A549 (cell line): ENCODE data around the gene SIVA1. TPM values are rescaled to one million over a fixed set of nuclear protein-coding genes. Genes with fewer than 3 reads are reported as not detected.

Experiments
- ATAC-seq, 2 experiments: fragments of 200-7000 bp in 1 of 2; fragments of >200 bp in 1 of 2; cut with Nextera tagmentation in 1 of 2; cut with Tn5 transposase in 1 of 2; 3 replicates each; pipeline versions ENCODE4 v1.8.0 to v1.9.1; 2018 to 2020; ENCODE audit warnings: mild to moderate bottlenecking in 1 of 2, moderate library complexity in 1 of 2
- CTCF ChIA-PET: fragments of 300-600 bp; sonication (Branson Sonifier 250); formaldehyde crosslinking; extraction: SDS; loops from one replicate; lab custom pipeline; 2021; ENCODE audit warnings: antibody characterized with exemption, inconsistent platforms; lab: Yijun Ruan, JAX
- POLR2A ChIA-PET: fragments of 350-600 bp; formaldehyde crosslinking; extraction: SDS; loops from one replicate; lab custom pipeline; 2021; ENCODE audit warnings: antibody characterized with exemption, inconsistent platforms; lab: Yijun Ruan, JAX
- DNase-seq, 2 experiments: peaks; one replicate each; pipeline versions ENCODE4 v3.0.0 to v3.0.0-alpha.2; 2011 to 2016; ENCODE audit warnings: low read depth in 1 of 2, low spot score in 1 of 2
- FAIRE-seq: peaks from 2 replicates; lab custom pipeline; 2011; peaks lifted over from hg19 to GRCh38; lab: Jason Lieb, UNC
- H3K27ac ChIP-seq, 2 experiments: fragments of >200 bp; sonication (Bioruptor Twin); formaldehyde crosslinking; 3 replicates each; pipeline ENCODE4 v1.5.1; 2016 to 2017
- H3K4me1 ChIP-seq: fragments of >200 bp; sonication (Bioruptor Twin); formaldehyde crosslinking; 3 replicates; pipeline ENCODE4 v1.6.1; 2016
- H3K4me2 ChIP-seq: fragments of >200 bp; sonication (Bioruptor Twin); formaldehyde crosslinking; 3 replicates; pipeline ENCODE4 v1.6.1; 2016
- H3K4me3 ChIP-seq: fragments of >200 bp; sonication (Bioruptor Twin); formaldehyde crosslinking; 3 replicates; pipeline ENCODE4 v1.5.1; 2016
- H3K9me3 ChIP-seq: fragments of >200 bp; sonication (Bioruptor Twin); formaldehyde crosslinking; 3 replicates; pipeline ENCODE4 v1.6.1; 2016
- CBX8 ChIP-seq: fragments of 200-600 bp; sonication (generic); IDR thresholded peaks from 2 replicates; pipeline ENCODE4 v1.6.1; 2016
- EP300 ChIP-seq, 2 experiments: fragments of >200 bp; sonication (Bioruptor Twin); formaldehyde crosslinking; IDR thresholded peaks; 2 replicates in 1 of 2; 3 replicates in 1 of 2; pipeline ENCODE4 v1.6.1; 2016 to 2017
- FOXS1 ChIP-seq: fragments of 250-450 bp; sonication (Bioruptor Pico); IDR thresholded peaks from 2 replicates; pipeline ENCODE4 v1.5.0; 2020; ENCODE audit warnings: mild to moderate bottlenecking, moderate library complexity
- HDAC2 ChIP-seq: fragments of 200-600 bp; sonication (generic); IDR thresholded peaks from 2 replicates; pipeline ENCODE4 v1.6.1; 2016
- HOXA7 ChIP-seq: fragments of 250-450 bp; sonication (Bioruptor Pico); IDR thresholded peaks from 2 replicates; pipeline ENCODE4 v1.5.0; 2020; ENCODE audit warnings: mild to moderate bottlenecking, moderate library complexity
- HOXB13 ChIP-seq: fragments of 250-450 bp; sonication (Bioruptor Pico); IDR thresholded peaks from 2 replicates; pipeline ENCODE4 v1.5.0; 2020; ENCODE audit warnings: low read depth, mild to moderate bottlenecking, moderate library complexity
- HOXB5 ChIP-seq: fragments of 250-450 bp; sonication (Bioruptor Pico); IDR thresholded peaks from 2 replicates; pipeline ENCODE4 v1.5.0; 2020; ENCODE audit warnings: mild to moderate bottlenecking, moderate library complexity
- KDM5A ChIP-seq: fragments of 200-600 bp; sonication (generic); IDR thresholded peaks from 2 replicates; pipeline ENCODE4 v1.6.1; 2016; ENCODE audit warnings: antibody characterized with exemption, mild to moderate bottlenecking
- MAZ ChIP-seq: fragments of 150-350 bp; IDR thresholded peaks from 2 replicates; pipeline ENCODE4 v1.6.1; 2014; ENCODE audit warnings: antibody characterized with exemption, low read depth, low read length, borderline replicate concordance
- NPAS2 ChIP-seq: fragments of 250-450 bp; sonication (Bioruptor Pico); IDR thresholded peaks from 2 replicates; pipeline ENCODE4 v1.8.0; 2022; ENCODE audit warnings: mild to moderate bottlenecking, moderate library complexity, borderline replicate concordance
- PHF8 ChIP-seq: fragments of 200-600 bp; sonication (generic); IDR thresholded peaks from 2 replicates; pipeline ENCODE4 v1.6.1; 2016; ENCODE audit warnings: low read depth, mild to moderate bottlenecking, antibody characterized with exemption, moderate library complexity, borderline replicate concordance
- RCOR1 ChIP-seq: fragments of 150-350 bp; IDR thresholded peaks from 2 replicates; pipeline ENCODE4 v1.6.1; 2014; ENCODE audit warnings: antibody characterized with exemption, low read length, low read depth
- TP53 ChIP-seq: fragments of 250-450 bp; sonication (Bioruptor Pico); IDR thresholded peaks from 2 replicates; pipeline ENCODE4 v1.5.0; 2021; ENCODE audit warnings: mild to moderate bottlenecking, moderate library complexity
- ZC3H11A ChIP-seq: fragments of 450-650 bp; IDR thresholded peaks from 2 replicates; pipeline ENCODE4 v1.6.1; 2014; ENCODE audit warnings: antibody characterized with exemption, mild to moderate bottlenecking
- ZFP36 ChIP-seq: fragments of 450-650 bp; IDR thresholded peaks from 2 replicates; pipeline ENCODE4 v1.6.1; 2014; ENCODE audit warnings: borderline replicate concordance; ENCODE audit not compliant: partially characterized antibody
- ZSCAN20 ChIP-seq: fragments of 250-450 bp; sonication (Bioruptor Pico); IDR thresholded peaks from 2 replicates; pipeline ENCODE4 v1.8.0; 2022; ENCODE audit warnings: mild to moderate bottlenecking, moderate library complexity
- WGBS: methylation state at CpG from one replicate; pipeline ENCODE4 v1.1.6; 2017; ENCODE audit errors: missing lambda C conversion rate; 5-methylcytosine and 5-hydroxymethylcytosine counted together
- polyA plus RNA-seq, 4 experiments: library from polyadenylated mRNA; depleted of rRNA in 3 of 4; stranded (reverse); fragments of >200 nt; fragmentation: RNase III in 1 of 4; extraction: RNeasy Plus Mini Kit Qiagen cat#74134 plus additional on column Dnase treatment in 1 of 4; gene quantifications; 2 replicates in 3 of 4; 3 replicates in 1 of 4; pipeline ENCODE4 v1.2.3, GENCODE V29; 2011 to 2017
- TF ChIP-seq, protein P1 (sequence below): fragments of >200 bp; sonication (Bioruptor Twin); formaldehyde crosslinking; IDR thresholded peaks from 2 replicates; pipeline ENCODE4 v1.6.1; 2016
- TF ChIP-seq, protein P2 (sequence below): fragments of 200-600 bp; sonication (generic); IDR thresholded peaks from 2 replicates; pipeline ENCODE4 v1.6.1; 2016; ENCODE audit warnings: antibody characterized with exemption, mild to moderate bottlenecking, moderate library complexity
- TF ChIP-seq, protein P3 (sequence below): fragments of >200 bp; sonication (Bioruptor Twin); formaldehyde crosslinking; IDR thresholded peaks from 3 replicates; pipeline ENCODE4 v1.5.1; 2016
- TF ChIP-seq, protein P4 (sequence below): IDR thresholded peaks from 2 replicates; pipeline ENCODE4 v1.6.1; 2012; ENCODE audit warnings: low read depth, borderline replicate concordance
- TF ChIP-seq, protein P5 (sequence below): IDR thresholded peaks from 2 replicates; pipeline ENCODE4 v1.6.1; 2012

Gene SIVA1
- polyA plus RNA-seq, 2 of the 4 experiments (the other 2 are of a cell fraction): 90.0 to 169 TPM

DNA sequence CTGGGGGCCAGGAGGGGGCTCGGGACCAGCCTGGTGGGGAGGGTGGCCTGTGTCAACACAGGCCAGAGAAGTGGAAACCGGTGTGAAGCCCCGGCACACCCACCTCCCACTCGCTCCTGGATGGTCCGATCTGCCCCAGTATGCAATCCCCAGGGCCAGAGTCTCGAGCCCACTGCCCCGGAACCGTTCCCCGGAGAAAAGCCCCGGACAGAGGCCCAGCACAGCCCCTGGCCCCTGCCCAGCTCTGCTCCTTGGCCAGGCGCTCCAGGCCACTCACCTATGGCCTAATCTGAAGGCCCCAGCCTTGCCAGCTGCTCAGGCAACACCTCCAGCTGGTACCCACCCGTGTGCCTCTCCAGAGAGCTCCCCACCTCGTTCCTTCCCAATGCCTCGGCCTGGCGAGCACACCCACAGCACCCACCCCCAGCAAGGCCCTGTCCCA lies 24.9 kb downstream of the SIVA1 start:
- Histone ChIP-seq H3K27ac (no peak overlapping the region), H3K4me3 (no peak overlapping the region), H3K4me2 (no peak overlapping the region), H3K4me1 (no peaks in the 10 kb centered on the region), H3K9me3 (no peaks in the 10 kb centered on the region)
- ChIA-PET CTCF (interaction anchor here (1.9 to 3.1 kb wide), 2 partner anchors 9 to 43 kb away, joined by 6 to 17 read pairs; no protein-coding TSS in a partner anchor), POLR2A (no interaction called here)
- WGBS: 88% methylated on average over 13 of the region's 15 CpGs
- TF ChIP-seq, protein P1, sequence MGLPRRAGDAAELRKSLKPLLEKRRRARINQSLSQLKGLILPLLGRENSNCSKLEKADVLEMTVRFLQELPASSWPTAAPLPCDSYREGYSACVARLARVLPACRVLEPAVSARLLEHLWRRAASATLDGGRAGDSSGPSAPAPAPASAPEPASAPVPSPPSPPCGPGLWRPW: no peak
- TF ChIP-seq, protein P2, sequence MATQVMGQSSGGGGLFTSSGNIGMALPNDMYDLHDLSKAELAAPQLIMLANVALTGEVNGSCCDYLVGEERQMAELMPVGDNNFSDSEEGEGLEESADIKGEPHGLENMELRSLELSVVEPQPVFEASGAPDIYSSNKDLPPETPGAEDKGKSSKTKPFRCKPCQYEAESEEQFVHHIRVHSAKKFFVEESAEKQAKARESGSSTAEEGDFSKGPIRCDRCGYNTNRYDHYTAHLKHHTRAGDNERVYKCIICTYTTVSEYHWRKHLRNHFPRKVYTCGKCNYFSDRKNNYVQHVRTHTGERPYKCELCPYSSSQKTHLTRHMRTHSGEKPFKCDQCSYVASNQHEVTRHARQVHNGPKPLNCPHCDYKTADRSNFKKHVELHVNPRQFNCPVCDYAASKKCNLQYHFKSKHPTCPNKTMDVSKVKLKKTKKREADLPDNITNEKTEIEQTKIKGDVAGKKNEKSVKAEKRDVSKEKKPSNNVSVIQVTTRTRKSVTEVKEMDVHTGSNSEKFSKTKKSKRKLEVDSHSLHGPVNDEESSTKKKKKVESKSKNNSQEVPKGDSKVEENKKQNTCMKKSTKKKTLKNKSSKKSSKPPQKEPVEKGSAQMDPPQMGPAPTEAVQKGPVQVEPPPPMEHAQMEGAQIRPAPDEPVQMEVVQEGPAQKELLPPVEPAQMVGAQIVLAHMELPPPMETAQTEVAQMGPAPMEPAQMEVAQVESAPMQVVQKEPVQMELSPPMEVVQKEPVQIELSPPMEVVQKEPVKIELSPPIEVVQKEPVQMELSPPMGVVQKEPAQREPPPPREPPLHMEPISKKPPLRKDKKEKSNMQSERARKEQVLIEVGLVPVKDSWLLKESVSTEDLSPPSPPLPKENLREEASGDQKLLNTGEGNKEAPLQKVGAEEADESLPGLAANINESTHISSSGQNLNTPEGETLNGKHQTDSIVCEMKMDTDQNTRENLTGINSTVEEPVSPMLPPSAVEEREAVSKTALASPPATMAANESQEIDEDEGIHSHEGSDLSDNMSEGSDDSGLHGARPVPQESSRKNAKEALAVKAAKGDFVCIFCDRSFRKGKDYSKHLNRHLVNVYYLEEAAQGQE: no peak
- no peak for TF ChIP-seq ZFP36
- no peak for TF ChIP-seq ZSCAN20 (CRISPR knock-in tag)
- no peak for TF ChIP-seq KDM5A
- TF ChIP-seq FOXS1 (CRISPR knock-in tag): no peak
- TF ChIP-seq, protein P3, sequence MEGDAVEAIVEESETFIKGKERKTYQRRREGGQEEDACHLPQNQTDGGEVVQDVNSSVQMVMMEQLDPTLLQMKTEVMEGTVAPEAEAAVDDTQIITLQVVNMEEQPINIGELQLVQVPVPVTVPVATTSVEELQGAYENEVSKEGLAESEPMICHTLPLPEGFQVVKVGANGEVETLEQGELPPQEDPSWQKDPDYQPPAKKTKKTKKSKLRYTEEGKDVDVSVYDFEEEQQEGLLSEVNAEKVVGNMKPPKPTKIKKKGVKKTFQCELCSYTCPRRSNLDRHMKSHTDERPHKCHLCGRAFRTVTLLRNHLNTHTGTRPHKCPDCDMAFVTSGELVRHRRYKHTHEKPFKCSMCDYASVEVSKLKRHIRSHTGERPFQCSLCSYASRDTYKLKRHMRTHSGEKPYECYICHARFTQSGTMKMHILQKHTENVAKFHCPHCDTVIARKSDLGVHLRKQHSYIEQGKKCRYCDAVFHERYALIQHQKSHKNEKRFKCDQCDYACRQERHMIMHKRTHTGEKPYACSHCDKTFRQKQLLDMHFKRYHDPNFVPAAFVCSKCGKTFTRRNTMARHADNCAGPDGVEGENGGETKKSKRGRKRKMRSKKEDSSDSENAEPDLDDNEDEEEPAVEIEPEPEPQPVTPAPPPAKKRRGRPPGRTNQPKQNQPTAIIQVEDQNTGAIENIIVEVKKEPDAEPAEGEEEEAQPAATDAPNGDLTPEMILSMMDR: no peak
- no peak for TF ChIP-seq TP53 (CRISPR knock-in tag)
- no peak for TF ChIP-seq ZC3H11A
- TF ChIP-seq RCOR1: no peak
- no peak for TF ChIP-seq PHF8
- no peak for TF ChIP-seq HOXA7 (CRISPR knock-in tag)
- FAIRE-seq (no peak), ATAC-seq (no peak), DNase-seq (no peak)

DNA sequence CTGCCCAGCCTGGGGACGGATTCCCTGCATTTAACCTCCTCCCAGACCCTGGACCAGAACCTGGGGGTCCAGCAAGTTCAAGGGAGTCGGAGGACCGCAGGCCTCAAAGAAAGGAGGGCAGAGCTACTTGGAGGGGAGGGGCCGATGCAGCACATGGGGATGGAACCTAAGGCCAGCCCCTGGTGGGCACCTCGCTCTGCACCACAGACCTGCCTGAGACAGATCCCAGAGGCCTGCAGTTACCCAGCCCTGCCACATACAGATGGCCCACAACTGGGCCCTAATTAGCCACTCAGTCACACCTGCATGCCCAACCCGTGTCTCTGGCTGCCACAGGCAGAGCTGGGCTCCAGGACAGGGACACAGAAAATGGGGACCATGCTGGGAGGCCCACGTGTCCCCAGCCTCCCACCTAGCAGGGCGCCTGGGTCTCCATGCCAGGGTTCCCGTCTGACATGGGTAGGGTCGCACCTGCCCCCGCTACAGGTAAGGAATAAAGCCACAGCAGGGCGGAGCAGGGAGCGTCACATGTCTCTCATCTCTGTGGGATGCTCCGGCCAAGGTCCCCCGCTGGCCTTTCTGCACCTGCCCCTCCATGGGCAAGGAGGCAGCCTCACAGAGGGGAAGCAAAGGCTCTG lies 25.9 kb downstream of the SIVA1 start:
- ATAC-seq: peak; percentile 45 to 66; a peak in 5 of 6 replicates
- H3K4me1 ChIP-seq: no peaks in the 10 kb centered on the region
- 86% methylated on average over 8 of the region's 15 CpGs for WGBS
- no peak overlapping the region for H3K4me2 ChIP-seq
- CTCF ChIA-PET: interaction anchor here (0.8 to 3.1 kb wide), 5 partner anchors 8 to 42 kb away, joined by 3 to 17 read pairs (median 6); no protein-coding TSS in a partner anchor
- no peak for DNase-seq
- POLR2A ChIA-PET: no interaction called here
- no peak for FAIRE-seq
- no peak overlapping the region for H3K4me3 ChIP-seq
- H3K9me3 ChIP-seq: no peaks in the 10 kb centered on the region
- TF ChIP-seq EP300 (IDR thresholded peaks at IDR 0.05): no peak
- TF ChIP-seq HOXB5 (CRISPR knock-in tag): no peak
- TF ChIP-seq CBX8: no peak
- TF ChIP-seq MAZ: no peak
- no peak for TF ChIP-seq HDAC2
- TF ChIP-seq, protein P4, sequence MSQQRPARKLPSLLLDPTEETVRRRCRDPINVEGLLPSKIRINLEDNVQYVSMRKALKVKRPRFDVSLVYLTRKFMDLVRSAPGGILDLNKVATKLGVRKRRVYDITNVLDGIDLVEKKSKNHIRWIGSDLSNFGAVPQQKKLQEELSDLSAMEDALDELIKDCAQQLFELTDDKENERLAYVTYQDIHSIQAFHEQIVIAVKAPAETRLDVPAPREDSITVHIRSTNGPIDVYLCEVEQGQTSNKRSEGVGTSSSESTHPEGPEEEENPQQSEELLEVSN: no peak
- TF ChIP-seq RCOR1: no peak
- no peak for TF ChIP-seq NPAS2 (CRISPR knock-in tag)
- no peak for TF ChIP-seq HOXA7 (CRISPR knock-in tag)
- TF ChIP-seq HOXB13 (CRISPR knock-in tag): no peak
- no peak for TF ChIP-seq ZFP36
- TF ChIP-seq, protein P5, sequence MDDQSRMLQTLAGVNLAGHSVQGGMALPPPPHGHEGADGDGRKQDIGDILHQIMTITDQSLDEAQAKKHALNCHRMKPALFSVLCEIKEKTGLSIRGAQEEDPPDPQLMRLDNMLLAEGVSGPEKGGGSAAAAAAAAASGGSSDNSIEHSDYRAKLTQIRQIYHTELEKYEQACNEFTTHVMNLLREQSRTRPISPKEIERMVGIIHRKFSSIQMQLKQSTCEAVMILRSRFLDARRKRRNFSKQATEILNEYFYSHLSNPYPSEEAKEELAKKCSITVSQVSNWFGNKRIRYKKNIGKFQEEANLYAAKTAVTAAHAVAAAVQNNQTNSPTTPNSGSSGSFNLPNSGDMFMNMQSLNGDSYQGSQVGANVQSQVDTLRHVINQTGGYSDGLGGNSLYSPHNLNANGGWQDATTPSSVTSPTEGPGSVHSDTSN: no peak
- no peak for TF ChIP-seq ZSCAN20 (CRISPR knock-in tag)
- no peak overlapping the region for H3K27ac ChIP-seq
